GM13977 (cell line): ENCODE measurements around the gene LY9.
"Not testable (repeated sequence)": the region's sequence is repeated elsewhere in the genome, so short reads cannot be mapped to it uniquely, and the experiment has no call there.

Experiments
- DNase-seq: peaks from one replicate; pipeline ENCODE4 v3.0.0; 2012; ENCODE audit warnings: low spot score
- CTCF ChIP-seq: IDR thresholded peaks from 2 replicates; pipeline ENCODE4 v1.5.1; 2012; ENCODE audit warnings: mild to moderate bottlenecking, control low read depth; ENCODE audit not compliant: insufficient read depth; ENCODE audit errors: extremely low read depth, missing control alignments
- in situ Hi-C: fragments of 300-500 bp; cut with MboI; formaldehyde crosslinking; loops from one replicate; pipeline ENCODE4 v1.12.0; 2022; ENCODE audit warnings: low sequenced_read_pairs, low pct_unique_long_range_greater_than_20kb, mixed read lengths, inconsistent platforms; ENCODE audit not compliant: unreplicated experiment

Gene LY9

GRCh38 chr1:160778976-160779375 lies 17.0 kb upstream of the LY9 start:
- no peak for DNase-seq
- TF ChIP-seq CTCF = no peak
- in situ Hi-C loops = loop anchor here (10.0 kb wide), 1 partner anchor 56 kb away; no protein-coding TSS in a partner anchor

- in situ Hi-C loops = loop anchor here (10.0 kb wide), 1 partner anchor 55 kb away; no protein-coding TSS in a partner anchor
- TF ChIP-seq CTCF = peak; percentile 78
- no peak for DNase-seq
Observed at GRCh38 chr1:160779626-160780397, 16.2 kb upstream of the LY9 start.

DNA sequence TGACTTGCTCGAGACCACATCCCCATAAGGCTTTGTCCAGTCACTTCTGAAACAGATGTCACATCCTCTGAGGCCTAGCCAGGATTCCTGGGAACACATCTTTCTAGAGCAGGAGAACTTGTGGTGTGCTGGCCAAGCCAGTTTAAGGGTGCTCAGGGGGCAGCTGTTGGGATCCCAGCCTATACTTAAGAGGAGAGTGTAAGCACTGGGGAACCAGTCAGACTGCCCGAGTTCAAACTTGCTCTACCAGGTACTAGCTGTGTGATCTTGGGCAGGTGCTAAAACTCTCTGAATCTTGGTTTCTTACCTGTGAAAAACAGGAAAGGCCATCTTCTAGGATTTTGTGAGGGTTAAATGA lies 15.6 kb upstream of the LY9 start:
- in situ Hi-C loops = no loop called here
- no peak for TF ChIP-seq CTCF
- no peak for DNase-seq

GRCh38 chr1:160781186-160781766 lies 14.7 kb upstream of the LY9 start:
- no peak for TF ChIP-seq CTCF
- no peak for DNase-seq
- in situ Hi-C loops = no loop called here

GRCh38 chr1:160781914-160782689 lies 13.9 kb upstream of the LY9 start:
- peak; percentile 53 for DNase-seq
- in situ Hi-C loops = no loop called here
- TF ChIP-seq CTCF = no peak

- DNase-seq, in situ Hi-C loops: not testable (repeated sequence)
Observed at GRCh38 chr1:160782988-160783765, 12.8 kb upstream of the LY9 start.
